Fibroblast of lung (primary cell): Measurements from ENCODE around the gene CCK.

Experiments
- EZH2 ChIP-seq: IDR thresholded peaks from 2 replicates; pipeline ENCODE4 v1.5.1; 2012; ENCODE audit warnings: low read length, control low read depth, mild to moderate bottlenecking; ENCODE audit errors: missing control alignments
- TF ChIP-seq, protein P1 (sequence below), 2 donors: IDR thresholded peaks in 1 of 2; conservative IDR thresholded peaks in 1 of 2; 1 replicate in 1 of 2; 2 replicates in 1 of 2; pipeline ENCODE4 v1.5.1; 2011 to 2012; ENCODE audit warnings: low read length in 2 of 2, control low read depth in 1 of 2, inconsistent platforms in 1 of 2, low read depth in 1 of 2, mild to moderate bottlenecking in 1 of 2

GRCh38 chr3:42269647-42270046 lies 3.7 kb upstream of the CCK start:
- TF ChIP-seq, protein P1, sequence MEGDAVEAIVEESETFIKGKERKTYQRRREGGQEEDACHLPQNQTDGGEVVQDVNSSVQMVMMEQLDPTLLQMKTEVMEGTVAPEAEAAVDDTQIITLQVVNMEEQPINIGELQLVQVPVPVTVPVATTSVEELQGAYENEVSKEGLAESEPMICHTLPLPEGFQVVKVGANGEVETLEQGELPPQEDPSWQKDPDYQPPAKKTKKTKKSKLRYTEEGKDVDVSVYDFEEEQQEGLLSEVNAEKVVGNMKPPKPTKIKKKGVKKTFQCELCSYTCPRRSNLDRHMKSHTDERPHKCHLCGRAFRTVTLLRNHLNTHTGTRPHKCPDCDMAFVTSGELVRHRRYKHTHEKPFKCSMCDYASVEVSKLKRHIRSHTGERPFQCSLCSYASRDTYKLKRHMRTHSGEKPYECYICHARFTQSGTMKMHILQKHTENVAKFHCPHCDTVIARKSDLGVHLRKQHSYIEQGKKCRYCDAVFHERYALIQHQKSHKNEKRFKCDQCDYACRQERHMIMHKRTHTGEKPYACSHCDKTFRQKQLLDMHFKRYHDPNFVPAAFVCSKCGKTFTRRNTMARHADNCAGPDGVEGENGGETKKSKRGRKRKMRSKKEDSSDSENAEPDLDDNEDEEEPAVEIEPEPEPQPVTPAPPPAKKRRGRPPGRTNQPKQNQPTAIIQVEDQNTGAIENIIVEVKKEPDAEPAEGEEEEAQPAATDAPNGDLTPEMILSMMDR (conservative IDR thresholded peaks at IDR 0.05 in 1 of 2, IDR thresholded peaks at IDR 0.05 in 1 of 2; ENCODE audit: low read depth in 1 of 2, low read length in 2 of 2) = no peak
- no peak for TF ChIP-seq EZH2
